Stimulated activated CD8-positive, alpha-beta memory T cell treated with anti-CD3 and anti-CD28 coated beads, Interleukin-12 subunit alpha, Interleukin-12 subunit beta, amount 100 ng/mL, for 24 hours (primary cell): ENCODE measurements around the gene DGKH.
"Not testable (repeated sequence)": the region's sequence is repeated elsewhere in the genome, so short reads cannot be mapped to it uniquely, and the experiment has no call there.

Source experiments
- DNase-seq: peaks from one replicate; pipeline ENCODE4 v3.0.0-alpha.2; 2020; ENCODE audit errors: extremely low read depth

DGKH gene

DNA sequence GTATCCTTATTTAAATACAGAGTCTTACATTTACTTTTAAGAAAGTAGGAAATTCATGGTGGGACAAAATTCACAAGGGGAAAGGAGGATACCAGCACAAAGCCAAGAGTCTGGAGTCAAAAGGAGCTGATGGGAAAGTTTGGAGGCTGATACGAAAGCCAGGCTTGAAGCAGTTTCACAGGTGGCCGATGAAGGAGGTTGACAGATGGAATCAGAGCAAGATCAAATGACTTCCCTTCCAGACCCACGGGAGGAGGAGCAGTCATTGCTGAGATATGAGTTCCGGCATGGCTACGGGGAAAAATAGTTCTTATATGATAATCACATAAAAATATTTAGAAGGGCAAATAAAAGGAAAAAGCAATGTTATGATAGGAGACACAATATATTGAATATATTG, 65.0 kb downstream of the DGKH start:
- no peak for DNase-seq

DNA sequence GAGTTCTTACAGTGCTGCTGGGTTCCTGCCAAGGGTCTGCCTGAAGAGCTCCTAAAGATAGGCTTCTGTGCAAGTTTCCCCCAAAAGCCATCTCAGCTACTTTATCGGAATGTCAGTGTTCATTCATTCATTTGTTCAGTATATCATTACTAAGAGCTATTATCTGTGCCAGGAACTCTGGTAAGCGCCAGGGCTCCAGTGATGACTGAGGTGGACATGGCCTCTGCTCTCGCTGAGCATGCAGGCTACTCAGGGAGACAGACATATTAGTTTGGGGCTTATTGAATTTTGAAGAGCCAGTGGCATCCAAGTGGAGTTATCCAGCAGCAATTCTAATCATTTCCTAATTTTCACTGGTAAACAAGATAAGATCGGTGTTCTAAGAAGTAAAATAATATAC, 65.8 kb downstream of the DGKH start:
- no peak for DNase-seq

DNA sequence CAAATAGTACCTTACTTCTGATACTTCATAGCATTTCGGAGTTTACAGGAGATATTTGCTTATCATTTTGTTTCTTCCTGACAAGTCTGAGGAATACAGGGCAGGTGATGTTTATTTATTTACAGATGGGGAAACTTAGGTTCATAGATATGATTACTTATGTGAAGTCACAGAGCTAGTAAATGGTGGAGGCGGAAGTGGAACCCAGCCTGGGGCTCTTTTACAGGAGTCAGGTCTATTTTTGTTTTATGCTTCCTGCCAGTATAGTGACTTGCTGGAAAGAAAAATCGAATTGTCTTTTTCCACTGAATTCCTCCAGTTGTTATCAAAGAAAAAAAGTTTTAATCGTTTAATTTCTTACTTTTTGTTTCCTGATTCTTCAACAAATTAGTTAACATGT, 66.5 kb downstream of the DGKH start:
- DNase-seq = no peak

DNA sequence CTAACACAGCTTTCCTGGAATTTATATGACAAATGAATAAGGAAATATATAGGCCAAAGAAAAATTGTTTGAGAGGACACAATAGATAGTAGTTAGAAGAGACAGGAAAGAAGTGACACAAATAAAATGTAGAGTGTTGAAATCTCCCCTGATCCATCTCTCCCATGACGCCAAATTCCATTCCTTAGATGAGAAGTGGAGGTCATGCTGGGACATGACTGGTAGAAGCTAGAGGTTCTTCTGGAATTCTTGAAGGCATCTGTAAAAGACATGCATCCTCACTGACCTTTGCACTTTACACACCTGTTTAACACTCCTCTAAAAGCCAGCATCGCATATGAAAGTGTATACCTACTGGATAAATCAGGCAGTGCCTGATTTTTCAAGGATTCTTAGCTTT, 67.8 kb downstream of the DGKH start:
- no peak for DNase-seq

DNA sequence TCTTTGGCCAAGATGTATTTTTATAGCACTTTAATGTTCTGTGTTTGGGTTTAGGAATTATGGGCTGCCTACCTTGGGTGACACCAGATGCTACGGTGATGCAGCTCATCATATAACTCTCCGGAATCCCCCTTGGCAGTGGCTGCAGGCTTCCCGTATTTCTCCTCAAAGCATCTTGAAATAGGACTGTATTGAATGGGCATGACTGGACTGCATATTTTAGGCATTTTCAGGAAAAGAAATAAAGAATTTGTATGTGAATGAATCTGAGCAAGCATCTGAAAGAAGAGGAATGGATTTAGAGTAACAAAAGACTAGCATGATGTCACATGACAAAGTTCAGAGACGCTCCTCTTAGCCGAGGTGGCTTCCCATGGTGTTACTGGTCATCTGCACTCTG, 70.6 kb downstream of the DGKH start:
- no peak for DNase-seq

DNA sequence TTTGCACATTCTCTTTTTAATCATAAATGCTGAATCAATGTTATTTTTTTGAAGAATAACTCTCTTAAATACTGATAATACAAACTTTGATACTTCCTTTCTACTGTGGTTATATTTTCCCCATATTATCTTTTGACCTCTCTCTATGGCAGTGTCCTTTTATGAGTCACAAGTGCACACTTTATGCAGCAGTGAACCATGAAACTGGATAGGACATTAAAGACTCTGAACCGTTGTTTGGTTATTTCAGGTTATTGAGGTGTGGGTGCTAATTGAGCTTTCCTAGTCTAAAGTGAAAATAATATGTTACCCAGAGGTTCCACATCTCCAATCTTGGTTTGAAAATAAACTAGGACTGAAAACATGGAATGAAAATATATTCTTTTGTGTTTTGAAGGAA, 71.4 kb downstream of the DGKH start:
- DNase-seq = no peak

DNA sequence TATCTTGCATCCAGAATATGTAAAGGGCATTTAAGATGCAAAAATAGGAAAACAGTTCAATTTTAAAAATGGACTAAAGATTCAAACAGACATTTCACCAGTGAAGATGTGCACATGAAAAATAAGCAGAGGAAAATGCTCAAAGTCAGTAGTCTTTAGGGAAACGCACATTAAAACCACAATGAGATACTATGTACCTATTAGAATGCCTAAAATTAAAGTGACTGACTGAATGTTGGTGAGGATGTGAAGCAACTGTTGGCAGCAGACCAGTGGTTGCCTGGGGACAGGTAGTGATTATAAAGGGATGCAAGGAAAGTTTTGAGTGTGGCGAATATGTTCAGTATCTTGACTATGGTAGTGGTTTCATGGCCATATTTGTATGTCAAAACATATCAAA, 75.2 kb downstream of the DGKH start:
- no peak for DNase-seq

DNA sequence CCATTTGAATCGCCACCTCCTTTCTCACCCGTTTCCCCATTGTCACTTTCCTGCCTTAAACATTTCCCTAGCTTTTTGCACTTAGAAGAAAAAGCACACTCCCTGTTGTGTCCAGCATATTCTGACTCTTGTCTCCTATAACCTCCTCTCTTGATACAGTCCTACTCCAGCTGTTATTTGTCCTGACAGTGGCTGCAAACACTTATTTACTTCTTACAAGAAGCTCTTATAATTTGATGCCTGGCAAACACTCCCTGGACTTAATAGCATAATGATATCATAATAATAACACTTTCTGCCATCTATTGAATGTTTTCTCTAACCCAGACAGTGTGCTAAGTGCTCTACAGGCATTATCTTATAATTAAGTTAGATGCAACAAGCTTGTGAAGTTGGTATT, 76.6 kb downstream of the DGKH start:
- DNase-seq = no peak

DNA sequence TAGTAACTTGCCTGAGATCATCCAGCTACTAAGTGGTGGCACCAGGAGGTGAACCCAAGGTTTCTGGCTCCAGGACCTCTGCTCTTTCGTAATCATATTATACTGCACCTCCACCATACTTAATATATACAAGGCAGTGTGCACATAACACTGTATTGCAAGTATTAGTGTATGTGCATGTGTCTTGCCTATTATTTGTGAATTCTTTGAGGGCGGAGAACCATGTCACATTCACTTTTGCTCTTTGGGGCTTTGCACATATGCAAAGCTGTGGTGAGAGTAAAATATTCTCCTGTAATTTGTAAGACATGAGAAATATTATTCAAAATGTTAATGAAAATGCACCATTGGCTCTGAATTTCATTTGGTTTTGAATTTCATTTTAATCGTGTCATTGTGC, 78.6 kb downstream of the DGKH start:
- no peak for DNase-seq

DNA sequence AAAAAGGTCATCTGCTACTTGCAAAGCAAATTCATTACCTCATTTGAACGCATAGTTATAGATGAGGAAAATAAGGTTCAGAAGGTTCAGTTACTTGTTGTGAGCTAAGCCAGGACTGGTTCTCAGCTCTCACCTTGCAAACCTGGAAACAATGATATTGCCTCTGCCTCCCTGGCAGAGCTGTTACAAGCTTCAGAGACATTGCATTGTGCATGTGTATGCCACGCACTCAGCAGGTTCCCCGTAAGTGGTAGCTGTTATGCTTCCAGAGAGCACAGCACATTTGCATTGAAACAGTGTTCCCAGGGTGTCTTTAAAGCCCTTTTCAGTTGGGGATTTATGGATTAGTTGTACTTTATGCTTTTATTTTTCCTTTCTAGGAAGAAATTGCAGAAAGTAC, 80.6 kb downstream of the DGKH start:
- DNase-seq = no peak

DNA sequence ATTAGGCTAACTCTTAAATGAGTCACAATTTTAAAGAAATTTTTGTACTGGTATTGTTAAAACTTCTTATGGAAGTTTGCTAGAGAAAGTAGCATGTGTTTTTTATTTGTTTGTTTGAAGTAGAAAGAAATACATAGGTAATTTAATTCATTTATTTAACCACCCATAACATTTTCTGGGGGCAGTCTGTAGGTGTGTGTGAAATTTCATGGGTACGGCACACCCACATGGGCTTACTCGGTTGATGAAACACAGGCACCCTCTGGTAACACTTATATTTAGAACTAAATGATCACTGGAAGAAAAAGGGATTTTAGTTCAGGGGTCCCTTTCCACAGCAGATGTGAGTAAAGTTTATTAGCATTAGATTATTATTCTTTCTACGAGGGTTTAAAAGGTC, 88.1 kb downstream of the DGKH start:
- no peak for DNase-seq

DNA sequence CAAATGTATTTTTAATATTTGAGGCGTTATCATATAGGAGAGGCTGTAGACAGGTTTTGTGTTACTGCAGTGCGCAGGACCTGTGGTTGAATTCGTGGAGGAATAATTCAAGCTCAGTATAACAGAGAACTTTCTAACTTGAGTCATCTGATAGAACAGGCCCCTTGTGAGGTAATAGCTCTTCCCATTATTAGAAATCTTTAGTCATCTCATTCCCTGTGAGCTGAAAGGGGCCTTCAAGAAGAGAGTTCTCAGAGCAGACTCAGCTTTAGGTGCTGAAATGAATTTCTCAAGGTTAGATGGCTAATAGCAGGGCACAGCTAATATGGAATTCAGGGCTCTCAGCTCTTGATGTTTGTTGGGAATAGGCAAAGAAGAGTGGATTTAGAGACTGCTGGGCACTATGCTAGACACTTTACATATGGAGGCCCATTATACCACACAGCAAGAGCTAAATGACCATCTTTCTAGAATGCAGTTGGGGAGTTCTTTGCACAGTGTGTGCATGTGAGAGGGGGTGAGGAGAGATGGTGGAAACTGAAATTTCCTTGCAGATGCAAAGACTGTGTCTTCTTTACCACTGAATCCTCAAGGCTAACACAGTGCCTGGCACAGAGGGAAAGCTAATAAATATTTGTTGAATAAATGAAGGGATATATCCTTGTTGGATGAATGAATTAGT, 89.5 kb downstream of the DGKH start:
- DNase-seq = no peak

DNA sequence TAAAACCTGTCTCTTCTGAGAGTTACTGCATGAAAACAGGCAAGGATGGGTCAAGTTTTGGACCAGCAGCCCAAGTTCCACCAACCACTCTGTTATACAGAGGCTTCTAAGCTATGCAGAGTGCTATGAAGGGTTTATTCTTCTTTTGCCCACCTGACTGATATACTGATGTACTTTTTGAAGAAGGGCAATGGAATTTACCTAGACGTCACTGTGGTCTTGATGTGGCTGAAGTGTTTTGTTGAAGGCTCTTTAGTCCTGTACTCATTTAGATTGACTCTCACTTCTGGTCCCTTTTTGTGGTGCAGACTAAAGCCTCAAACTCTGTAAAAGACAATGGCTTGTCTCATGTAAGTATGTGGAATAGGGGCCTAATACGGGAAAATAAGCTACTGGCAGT, 92.0 kb downstream of the DGKH start:
- DNase-seq = no peak

DNA sequence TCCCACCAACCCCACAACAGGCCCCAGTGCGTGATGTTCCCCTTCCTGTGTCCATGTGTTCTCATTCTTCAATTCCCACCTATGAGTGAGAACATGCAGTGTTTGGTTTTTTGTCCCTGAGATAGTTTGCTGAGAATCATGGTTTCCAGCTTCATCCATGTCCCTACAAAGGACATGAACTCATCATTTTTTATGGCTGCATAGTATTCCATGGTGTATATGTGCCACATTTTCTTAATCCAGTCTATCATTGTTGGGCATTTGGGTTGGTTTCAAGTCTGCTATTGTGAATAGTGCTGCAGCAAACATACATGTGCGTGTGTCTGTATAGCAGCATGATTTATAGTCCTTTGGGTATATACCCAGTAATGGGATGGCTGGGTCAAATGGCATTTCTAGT, 92.6 kb downstream of the DGKH start:
- DNase-seq = not testable (repeated sequence)

DNA sequence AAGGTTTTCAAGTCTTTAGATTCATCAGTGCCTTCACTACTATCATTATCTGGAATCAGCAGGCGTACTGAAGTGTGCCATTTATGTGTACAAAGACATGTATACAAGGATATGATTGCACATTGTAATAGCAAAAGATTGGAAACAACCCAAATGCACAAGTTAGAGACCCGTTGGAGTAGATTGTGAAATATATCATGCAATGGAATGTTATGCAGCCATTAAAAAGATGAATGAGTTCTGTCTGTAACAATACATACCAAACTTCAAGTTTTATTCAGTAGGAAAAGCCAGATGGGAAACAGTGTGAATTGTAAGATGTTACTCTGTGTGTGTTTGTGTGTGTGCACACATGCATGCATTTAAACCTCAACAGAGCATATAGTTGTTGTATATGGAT, 97.9 kb downstream of the DGKH start:
- no peak for DNase-seq

DNA sequence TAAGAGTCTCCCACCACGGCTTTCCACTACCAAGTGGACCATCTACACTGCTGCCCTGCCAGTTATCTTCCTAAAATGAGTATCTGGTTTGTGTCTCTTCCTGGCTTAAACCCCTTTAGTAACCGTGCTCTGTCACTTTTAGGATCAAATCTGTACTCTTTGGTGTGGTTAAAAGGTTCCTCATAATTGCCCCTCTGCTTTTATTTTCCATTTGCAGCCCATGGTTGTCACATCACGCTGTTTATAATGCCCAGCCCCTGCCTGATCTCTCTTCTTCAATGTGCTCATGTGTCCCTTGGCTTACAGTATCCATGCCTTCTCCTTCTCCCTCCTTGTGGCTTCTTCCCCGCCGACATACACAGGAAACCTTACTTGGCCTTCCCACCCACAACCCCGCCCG, 100.1 kb downstream of the DGKH start:
- DNase-seq = no peak

DNA sequence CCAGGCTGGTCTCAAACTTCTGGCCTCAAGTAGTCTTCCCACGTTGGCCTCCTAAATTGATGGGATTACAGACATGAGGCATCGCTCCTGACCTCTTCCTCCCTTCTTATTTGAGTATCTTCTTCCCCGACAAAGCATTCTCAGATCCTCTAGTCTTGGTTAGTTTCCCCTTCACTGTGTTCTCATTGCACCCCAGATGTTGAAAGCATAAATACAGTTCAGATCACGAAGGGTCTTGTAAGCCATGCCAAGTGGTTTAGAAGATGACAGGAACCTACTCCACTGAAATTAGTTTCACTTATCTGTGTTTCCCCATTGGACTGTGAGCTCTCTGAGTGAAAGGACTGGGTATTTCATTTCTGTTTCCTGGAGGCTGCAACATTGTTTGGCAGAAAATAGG, 100.7 kb downstream of the DGKH start:
- no peak for DNase-seq

DNA sequence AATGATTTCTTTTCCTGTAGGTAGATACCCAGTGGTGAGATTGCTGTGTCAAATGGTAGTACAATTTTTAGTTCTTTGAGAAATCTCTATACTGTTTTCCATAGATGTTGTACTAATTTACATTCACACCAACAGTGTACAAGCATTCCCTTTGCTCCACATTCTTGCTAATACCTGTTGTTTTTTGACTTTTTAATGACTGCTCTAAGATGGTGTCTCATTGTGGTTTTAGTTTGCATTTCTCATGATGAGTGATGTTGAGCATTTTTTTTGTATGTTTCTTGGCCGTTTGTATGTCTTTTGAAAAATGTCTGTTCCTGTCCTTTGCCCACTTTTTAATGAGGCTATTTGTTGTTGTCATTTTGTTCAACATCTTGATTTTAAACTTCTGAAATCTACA, 103.3 kb downstream of the DGKH start:
- DNase-seq = no peak

DNA sequence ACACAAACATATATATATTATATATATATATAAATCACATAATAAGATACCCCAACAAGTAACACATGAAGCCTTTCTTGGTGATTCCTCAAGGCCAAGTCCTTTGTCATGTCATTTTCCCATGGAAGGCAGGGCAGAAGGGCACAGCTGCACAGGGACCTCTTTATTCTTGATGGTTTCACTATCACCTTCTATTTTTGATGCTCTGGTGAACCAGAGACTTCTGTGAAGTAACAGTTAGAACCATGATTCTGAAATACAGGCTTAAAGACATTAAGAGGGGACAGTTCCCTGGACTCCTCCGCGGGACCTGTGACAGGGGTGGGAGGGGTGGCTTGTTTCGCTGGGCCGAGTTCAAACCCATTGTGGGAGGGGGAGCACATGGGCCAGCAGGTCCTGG, 104.0 kb downstream of the DGKH start:
- no peak for DNase-seq

DNA sequence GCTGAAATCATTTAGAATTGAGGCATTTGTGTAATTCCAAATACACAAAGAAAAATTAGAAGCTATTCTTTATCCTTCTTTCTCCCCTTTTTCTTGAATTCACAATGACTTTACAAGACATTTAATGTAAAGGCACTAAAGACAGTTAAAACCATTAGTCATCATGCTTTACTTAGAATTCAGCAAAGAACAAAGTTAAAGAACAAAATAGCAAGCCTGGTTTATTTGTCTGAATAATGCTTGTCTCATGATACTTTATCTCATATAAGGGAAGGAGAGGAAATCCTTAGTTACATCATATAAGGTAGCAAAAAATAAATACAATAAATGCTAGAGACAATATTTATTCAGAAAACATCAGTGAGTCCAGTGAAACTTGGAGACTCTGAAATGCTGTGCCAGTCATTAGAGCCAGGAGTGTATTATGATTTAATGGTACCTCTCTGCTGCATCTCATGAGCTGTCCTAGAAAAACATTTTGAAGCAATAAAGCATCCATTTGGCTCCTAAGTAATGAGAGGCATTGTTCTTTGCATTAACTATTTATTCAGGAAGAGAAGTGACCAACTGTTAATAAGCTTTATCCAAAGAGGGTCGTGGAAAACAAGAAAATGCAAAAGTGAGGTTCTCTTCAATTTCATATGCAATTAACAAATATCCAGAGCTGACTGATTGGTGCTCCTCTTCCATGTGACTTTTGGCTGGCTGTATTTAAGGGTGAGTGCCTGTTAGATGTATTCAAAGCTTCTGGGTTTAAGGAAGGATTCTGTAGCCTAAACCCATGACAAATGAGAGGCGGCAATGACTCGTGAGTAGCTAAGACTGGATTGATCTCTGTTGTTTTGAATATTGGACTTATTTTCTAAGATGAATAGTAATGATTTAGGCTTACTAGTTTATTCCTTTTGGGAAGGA, 105.0 kb downstream of the DGKH start:
- no peak for DNase-seq

DNA sequence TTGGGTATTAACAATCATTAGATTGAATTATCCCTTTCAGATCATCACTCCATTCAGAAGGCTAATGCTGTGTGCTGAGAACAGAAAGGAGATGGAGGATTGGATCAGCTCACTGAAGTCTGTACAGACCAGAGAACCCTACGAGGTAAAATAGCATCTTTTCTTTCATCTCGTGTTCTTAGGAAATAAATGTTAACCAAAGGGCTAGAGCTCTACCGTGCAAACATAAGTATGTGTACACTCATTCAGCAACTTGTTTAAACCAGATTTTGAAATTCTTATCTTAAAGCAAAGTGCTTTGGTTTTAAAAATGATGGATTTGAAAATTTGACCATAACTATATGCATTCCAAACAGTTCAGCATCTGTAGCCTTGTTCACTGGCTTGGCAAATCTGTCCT, 106.8 kb downstream of the DGKH start:
- no peak for DNase-seq

DNA sequence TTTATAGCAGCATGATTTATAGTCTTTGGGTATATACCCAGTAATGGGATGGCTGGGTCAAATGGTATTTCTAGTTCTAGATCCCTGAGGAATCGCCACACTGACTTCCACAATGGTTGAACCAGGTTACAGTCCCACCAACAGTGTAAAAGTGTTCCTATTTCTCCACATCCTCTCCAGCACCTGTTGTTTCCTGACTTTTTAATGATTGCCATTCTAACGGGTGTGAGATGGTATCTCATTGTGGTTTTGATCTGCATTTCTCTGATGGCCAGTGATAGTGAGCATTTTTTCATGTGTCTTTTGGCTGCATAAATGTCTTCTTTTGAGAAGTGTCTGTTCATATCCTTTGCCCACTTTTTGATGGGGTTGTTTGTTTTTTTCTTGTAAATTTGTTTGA, 114.9 kb downstream of the DGKH start:
- DNase-seq = not testable (repeated sequence)

DNA sequence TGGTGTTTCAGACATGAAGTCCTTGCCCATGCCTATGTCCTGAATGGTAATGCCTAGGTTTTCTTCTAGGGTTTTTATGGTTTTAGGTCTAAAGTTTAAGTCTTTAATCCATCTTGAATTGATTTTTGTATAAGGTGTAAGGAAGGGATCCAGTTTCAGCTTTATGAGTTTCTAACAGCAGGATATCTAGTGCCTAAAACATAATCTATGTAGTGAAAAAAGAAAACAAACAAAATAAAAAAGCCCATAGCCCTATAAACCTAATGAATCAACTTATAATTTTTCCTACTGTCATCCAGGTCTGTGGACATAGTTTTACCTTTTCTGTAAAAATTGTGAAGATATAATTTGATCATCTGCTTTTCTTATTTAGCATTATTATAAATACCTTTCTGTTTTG, 115.5 kb downstream of the DGKH start:
- not testable (repeated sequence) for DNase-seq
